Endothelial cell of umbilical vein (primary cell): ENCODE data around the gene PDHA1. TPM values are rescaled to one million over a fixed set of nuclear protein-coding genes. Genes with fewer than 3 reads are reported as not detected.

Experiments
- Bru-seq: library from RNA; stranded (reverse); fragments of 400-500 nt; gene quantifications from one replicate; lab custom pipeline; 2021; lab: Mats Ljungman, UMichigan
- BruChase-seq, 2 experiments: library from RNA; stranded (reverse); fragments of 400-500 nt; gene quantifications; one replicate each; lab custom pipeline; 2021; lab: Mats Ljungman, UMichigan
- BruUV-seq: library from RNA; stranded (reverse); fragments of 400-500 nt; replicated peaks from 2 replicates; lab custom pipeline; 2021; lab: Mats Ljungman, UMichigan
- CTCF ChIA-PET: fragments of 300-600, 350-600 bp; sonication (Branson Sonifier 250); formaldehyde crosslinking; loops from one replicate; lab custom pipeline; 2021; ENCODE audit warnings: antibody characterized with exemption, inconsistent platforms; lab: Charles Lee
- POLR2A ChIA-PET: fragments of 300-600, 350-600 bp; sonication (Branson Sonifier 250); formaldehyde crosslinking; loops from one replicate; lab custom pipeline; 2021; ENCODE audit warnings: antibody characterized with exemption, inconsistent platforms; lab: Charles Lee
- DNase-seq: peaks from one replicate; pipeline ENCODE4 v3.0.0-alpha.2; 2011; ENCODE audit warnings: low read depth, low spot score
- FAIRE-seq: peaks from 2 replicates; lab custom pipeline; 2011; peaks lifted over from hg19 to GRCh38; lab: Jason Lieb, UNC
- H2AFZ ChIP-seq: 2 replicates; pipeline ENCODE4 v1.6.0; 2012; ENCODE audit warnings: low read depth, low read length, control low read depth, inconsistent platforms
- H3K27ac ChIP-seq: 2 replicates; pipeline ENCODE4 v1.5.1; 2011; ENCODE audit warnings: low read depth, mild to moderate bottlenecking, control low read depth, low read length, moderate library complexity; ENCODE audit not compliant: insufficient read depth
- H3K27me3 ChIP-seq, 2 experiments: 2 replicates each; pipeline versions ENCODE4 v1.6.0 to v1.6.1; 2011; ENCODE audit warnings: low read length in 2 of 2, mixed read lengths in 1 of 2; ENCODE audit not compliant: control insufficient read depth in 2 of 2, insufficient read depth in 2 of 2
- H3K36me3 ChIP-seq, 2 experiments: 2 replicates in 1 of 2; 3 replicates in 1 of 2; pipeline ENCODE4 v1.5.1; 2011; ENCODE audit warnings: low read length in 2 of 2, mild to moderate bottlenecking in 1 of 2, moderate library complexity in 1 of 2; ENCODE audit not compliant: control insufficient read depth in 2 of 2, insufficient read depth in 2 of 2; ENCODE audit errors: extremely low read depth in 1 of 2
- H3K4me1 ChIP-seq: 3 replicates; pipeline ENCODE4 v1.5.1; 2011; ENCODE audit warnings: mild to moderate bottlenecking, low read length; ENCODE audit not compliant: control insufficient read depth, insufficient read depth; ENCODE audit errors: extremely low read depth
- H3K4me2 ChIP-seq: 2 replicates; pipeline ENCODE4 v1.6.1; 2011; ENCODE audit warnings: low read length, control low read depth, mixed read lengths; ENCODE audit not compliant: insufficient read depth
- H3K4me3 ChIP-seq, 3 experiments: fragments of 200-600 bp in 1 of 3; sonication (generic), shearing (Covaris generic) in 1 of 3; replicated peaks in 1 of 3; 2 replicates each; pipeline ENCODE4 v1.5.1; 2011 to 2016; ENCODE audit warnings: control low read depth in 3 of 3, low read length in 3 of 3, mild to moderate bottlenecking in 2 of 3, inconsistent platforms in 1 of 3, low read depth in 1 of 3, moderate library complexity in 1 of 3; ENCODE audit not compliant: insufficient read depth in 1 of 3
- H3K79me2 ChIP-seq: 2 replicates; pipeline ENCODE4 v1.6.0; 2012; ENCODE audit warnings: low read length, inconsistent platforms; ENCODE audit not compliant: control insufficient read depth, insufficient read depth
- H3K9ac ChIP-seq: replicated peaks from 2 replicates; pipeline ENCODE3; 2011; ENCODE audit warnings: low read length, control low read depth; ENCODE audit not compliant: insufficient read depth; ENCODE audit errors: extremely low read depth
- H3K9me1 ChIP-seq: replicated peaks from 3 replicates; pipeline ENCODE4 v1.6.0; 2011; ENCODE audit warnings: mild to moderate bottlenecking, low read length; ENCODE audit not compliant: control insufficient read depth, insufficient read depth; ENCODE audit errors: extremely low read depth
- H3K9me3 ChIP-seq: replicated peaks from 2 replicates; pipeline ENCODE4 v1.5.1; 2012; ENCODE audit warnings: low read length, inconsistent platforms; ENCODE audit not compliant: control insufficient read depth, insufficient read depth
- H4K20me1 ChIP-seq: replicated peaks from 2 replicates; pipeline ENCODE3; 2011; ENCODE audit warnings: mild to moderate bottlenecking, low read length; ENCODE audit not compliant: control insufficient read depth, insufficient read depth; ENCODE audit errors: extremely low read depth
- POLR2A ChIP-seq: IDR thresholded peaks from 2 replicates; pipeline ENCODE4 v1.6.1; 2012; ENCODE audit warnings: low read depth, mild to moderate bottlenecking, control low read depth, low read length
- dilution Hi-C: fragments of 300-500 bp; cut with MboI; formaldehyde crosslinking; loops from one replicate; pipeline ENCODE4 v1.15.0; 2019; ENCODE audit warnings: low sequenced_read_pairs; ENCODE audit not compliant: extremely low pct_ligation_motif_present
- intact Hi-C: fragments of 100-400 bp; cut with micrococcal nuclease; formaldehyde crosslinking; loops from one replicate; pipeline ENCODE4 v1.10.0; 2022
- long read RNA-seq: library from polyadenylated mRNA; stranded (forward); transcript quantifications from one replicate; pipeline ENCODE4 v2.0.0, GENCODE V29; 2021
- polyA minus RNA-seq, 3 experiments: library from RNA; depleted of rRNA, polyadenylated mRNA; stranded (reverse); fragments of >200 nt; gene quantifications; 1 replicate in 1 of 3; 2 replicates in 2 of 3; pipeline ENCODE4 v1.2.3, GENCODE V29; 2011
- polyA plus RNA-seq, 4 experiments: library from polyadenylated mRNA; depleted of rRNA in 3 of 4; stranded (reverse) in 3 of 4; unstranded in 1 of 4; fragments of >200 nt; gene quantifications; 2 replicates each; pipeline versions ENCODE4 v1.2.1 to v1.2.3, GENCODE V29; 2011 to 2012; ENCODE audit warnings: missing spikeins in 1 of 4
- total RNA-seq: library from RNA; stranded (reverse); gene quantifications from 2 replicates; pipeline ENCODE4 v1.2.3, GENCODE V29; 2021
- TF ChIP-seq, protein P1 (sequence below): IDR thresholded peaks from 2 replicates; pipeline ENCODE4 v1.6.1; 2011; ENCODE audit not compliant: insufficient read depth, insufficient read length

The PDHA1 gene
- total RNA-seq, result 138 and 162 TPM in 2 replicates
- polyA plus RNA-seq, result 50.5 and 76.8 TPM in 2 replicates
- 118 and 135 TPM in 2 replicates for polyA plus RNA-seq (2011; cell fraction: cytosol; rRNA removed)
- polyA plus RNA-seq (2011; cell fraction: nucleus; rRNA removed), result 147 and 194 TPM in 2 replicates
- 133 and 163 TPM in 2 replicates for polyA plus RNA-seq (2012)
- 77.3 and 96.4 TPM in 2 replicates for polyA minus RNA-seq
- 141 TPM for polyA minus RNA-seq (2011; cell fraction: cytosol; rRNA and poly(A)+ RNA removed)
- polyA minus RNA-seq (2011; cell fraction: nucleus; rRNA and poly(A)+ RNA removed), result 24.1 and 28.7 TPM in 2 replicates
- percentile 69 among the genes with signal in this experiment for Bru-seq, nascent RNA
- BruChase-seq, experiment 1, labeled RNA remaining after a 6-hour chase, result percentile 84 among the genes with signal in this experiment
- BruChase-seq, experiment 2, labeled RNA remaining after a 2-hour chase, result percentile 85 among the genes with signal in this experiment
- long read RNA-seq, transcript PDHA1-206 (11 exons, 3,310 nt), result major isoform, 228 of 343 reads
- long read RNA-seq, transcript PDHA1-212 (10 exons, 3,277 nt), result minor isoform, 11 of 343 reads
- long read RNA-seq, partial matches to known transcripts, result 6 of 343 reads
- long read RNA-seq, other reads (novel, unspliced or antisense), result 89 of 343 reads

DNA sequence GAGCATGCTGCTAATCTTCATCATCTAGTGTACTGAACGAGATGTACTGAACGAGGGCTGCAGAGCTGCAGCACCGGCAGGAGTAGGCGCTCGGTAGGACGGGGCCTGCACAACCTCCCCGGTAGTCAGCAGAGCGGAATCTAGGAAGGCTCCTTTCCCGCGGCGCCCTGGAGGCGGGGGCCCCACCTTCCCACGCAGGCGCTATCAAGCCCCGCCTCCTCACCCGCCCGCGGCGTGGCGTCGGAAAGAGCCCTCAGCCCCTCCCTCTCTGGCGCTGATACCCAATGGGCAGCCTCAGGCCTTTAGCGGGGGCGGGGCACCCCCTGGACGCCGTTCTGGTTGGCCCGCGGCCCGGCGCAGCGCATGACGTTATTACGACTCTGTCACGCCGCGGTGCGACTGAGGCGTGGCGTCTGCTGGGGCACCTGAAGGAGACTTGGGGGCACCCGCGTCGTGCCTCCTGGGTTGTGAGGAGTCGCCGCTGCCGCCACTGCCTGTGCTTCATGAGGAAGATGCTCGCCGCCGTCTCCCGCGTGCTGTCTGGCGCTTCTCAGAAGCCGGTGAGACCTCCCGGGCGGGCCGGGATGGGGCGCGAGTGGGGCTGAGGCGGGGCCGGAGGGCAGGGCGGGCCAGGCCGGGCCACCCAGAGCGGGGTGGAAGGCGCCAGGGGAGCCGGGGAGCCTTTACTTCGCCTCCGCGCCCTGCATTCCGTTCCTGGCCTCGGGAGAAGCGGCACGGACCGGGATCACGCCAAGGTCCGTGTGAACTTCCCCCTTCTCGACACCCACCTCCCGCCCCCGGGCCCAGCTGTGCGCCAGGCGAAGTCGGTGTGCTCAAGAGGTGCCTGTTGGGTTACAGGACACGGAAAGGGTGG is at the start of gene PDHA1:
Gene PDHA1 (plus strand): TSS at position 393 of the 874 bp plus-strand sequence. CDS start 111 bp downstream, at position 504.
- BruUV-seq, result TSS peak; percentile 29
- peak; percentile 99 for FAIRE-seq
- POLR2A ChIA-PET, result interaction anchor here (0.6 kb wide), 1 partner anchor 791 kb away, joined by 6 read pairs; no protein-coding TSS in a partner anchor

More for the DNA sequence above, at the start of gene PDHA1:
- DNase-seq, result peak; percentile 92
- Histone ChIP-seq H3K4me1 (peaks cover 11% of the 10 kb centered on the region), H3K4me2 (peak within 1 kb of the TSS; percentile 85), H3K27me3 (no peaks in the 10 kb centered on the region), H4K20me1 (no peaks in the 10 kb centered on the region), H2AFZ (peak within 1 kb of the TSS; percentile 94), H3K79me2 (peaks cover 35% of the 10 kb centered on the region), H3K9me3 (no peaks in the 10 kb centered on the region), H3K27ac (peak within 1 kb of the TSS; percentile 13), H3K36me3 (no peaks in the 10 kb centered on the region), H3K4me3 (peak within 1 kb of the TSS; percentile 66 to 90 (median 87)), H3K9me1 (no peaks in the 10 kb centered on the region), H3K9ac (peak within 1 kb of the TSS; percentile 66)
- dilution Hi-C loops, result loop anchor here (25.0 kb wide), 1 partner anchor 931 kb away; no protein-coding TSS in a partner anchor
- TF ChIP-seq POLR2A, result peak; percentile 73
- TF ChIP-seq, protein P1, sequence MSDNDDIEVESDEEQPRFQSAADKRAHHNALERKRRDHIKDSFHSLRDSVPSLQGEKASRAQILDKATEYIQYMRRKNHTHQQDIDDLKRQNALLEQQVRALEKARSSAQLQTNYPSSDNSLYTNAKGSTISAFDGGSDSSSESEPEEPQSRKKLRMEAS, result no peak
- intact Hi-C loops, result loop anchor here (2.0 to 5.0 kb wide), 2 partner anchors 361 to 1607 kb away; partner anchors contain the start of genes PHKA2 and SCML1
- CTCF ChIA-PET, result interaction anchor here (1.5 kb wide), 1 partner anchor 29 kb away, joined by 3 read pairs; no protein-coding TSS in a partner anchor
